ENCODE measurements around the gene MPV17L2.

DNA sequence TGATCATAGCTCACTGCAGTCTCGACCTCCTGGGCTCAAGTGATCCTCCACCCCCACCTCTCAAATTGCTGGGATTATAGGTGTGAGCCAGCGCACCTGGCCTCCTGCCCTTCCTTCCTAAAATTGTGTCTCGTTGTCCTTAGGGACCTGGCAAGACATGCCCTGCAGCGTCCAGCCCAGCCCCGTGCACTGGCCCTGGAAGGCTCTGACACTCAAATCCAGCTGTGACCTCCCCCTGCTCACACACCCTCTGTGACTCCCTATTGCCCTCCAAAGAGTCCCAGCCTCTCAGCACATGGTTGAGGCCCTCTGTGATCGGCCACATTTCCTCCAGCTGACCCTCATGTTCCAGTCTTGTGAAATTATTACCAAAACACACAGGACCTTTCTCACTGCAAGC is 4.9 kb downstream of the MPV17L2 start:
- TF ChIP-seq, protein P1, sequence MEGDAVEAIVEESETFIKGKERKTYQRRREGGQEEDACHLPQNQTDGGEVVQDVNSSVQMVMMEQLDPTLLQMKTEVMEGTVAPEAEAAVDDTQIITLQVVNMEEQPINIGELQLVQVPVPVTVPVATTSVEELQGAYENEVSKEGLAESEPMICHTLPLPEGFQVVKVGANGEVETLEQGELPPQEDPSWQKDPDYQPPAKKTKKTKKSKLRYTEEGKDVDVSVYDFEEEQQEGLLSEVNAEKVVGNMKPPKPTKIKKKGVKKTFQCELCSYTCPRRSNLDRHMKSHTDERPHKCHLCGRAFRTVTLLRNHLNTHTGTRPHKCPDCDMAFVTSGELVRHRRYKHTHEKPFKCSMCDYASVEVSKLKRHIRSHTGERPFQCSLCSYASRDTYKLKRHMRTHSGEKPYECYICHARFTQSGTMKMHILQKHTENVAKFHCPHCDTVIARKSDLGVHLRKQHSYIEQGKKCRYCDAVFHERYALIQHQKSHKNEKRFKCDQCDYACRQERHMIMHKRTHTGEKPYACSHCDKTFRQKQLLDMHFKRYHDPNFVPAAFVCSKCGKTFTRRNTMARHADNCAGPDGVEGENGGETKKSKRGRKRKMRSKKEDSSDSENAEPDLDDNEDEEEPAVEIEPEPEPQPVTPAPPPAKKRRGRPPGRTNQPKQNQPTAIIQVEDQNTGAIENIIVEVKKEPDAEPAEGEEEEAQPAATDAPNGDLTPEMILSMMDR (IDR thresholded peaks at IDR 0.05; ENCODE audit: extremely low read depth in 1 of 2, insufficient read depth in 1 of 2, low read depth in 1 of 2, low read length in 2 of 2): no peak
- no peak for TF ChIP-seq POLR2AphosphoS5 (IDR thresholded peaks at IDR 0.05; ENCODE audit: insufficient read depth, low read depth, low read length)
- TF ChIP-seq POLR2A (IDR thresholded peaks at IDR 0.05; ENCODE audit: low read depth, low read length): no peak
- no peak for TF ChIP-seq EZH2 (IDR thresholded peaks at IDR 0.05; ENCODE audit: borderline replicate concordance, low read depth, low read length, severe bottlenecking)
- no peak for TF ChIP-seq MYC (IDR thresholded peaks at IDR 0.05; ENCODE audit: low read depth, low read length)
- TF ChIP-seq, protein P2, sequence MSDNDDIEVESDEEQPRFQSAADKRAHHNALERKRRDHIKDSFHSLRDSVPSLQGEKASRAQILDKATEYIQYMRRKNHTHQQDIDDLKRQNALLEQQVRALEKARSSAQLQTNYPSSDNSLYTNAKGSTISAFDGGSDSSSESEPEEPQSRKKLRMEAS (IDR thresholded peaks at IDR 0.05; ENCODE audit: insufficient read depth, insufficient read length): no peak
- TF ChIP-seq FOS (IDR thresholded peaks at IDR 0.05; ENCODE audit: borderline replicate concordance, insufficient read depth, low read length): no peak
- TF ChIP-seq JUN (IDR thresholded peaks at IDR 0.05; ENCODE audit: borderline replicate concordance, insufficient read depth, insufficient read length, low read depth): no peak
- no peak for TF ChIP-seq GATA2 (IDR thresholded peaks at IDR 0.05; ENCODE audit: insufficient read depth, insufficient read length, low read depth, low read length)
